Thymus (tissue), 11 donors: Measurements from ENCODE around the gene TACSTD2. TPM values are rescaled to one million over a fixed set of nuclear protein-coding genes. Genes with fewer than 3 reads are reported as not detected.
"Not testable (repeated sequence)": the region's sequence is repeated elsewhere in the genome, so short reads cannot be mapped to it uniquely, and the experiment has no call there.

ENCODE experiments used
- DNase-seq, 9 donors: peaks; one replicate each; pipeline ENCODE4 v3.0.0-alpha.2; 2013; ENCODE audit warnings: low spot score in 9 of 9, low read depth in 6 of 9, missing footprints in 1 of 9
- H3K27ac ChIP-seq, 2 donors: one replicate each; pipeline ENCODE4 v1.5.1; 2013; ENCODE audit warnings: control low read depth in 1 of 2, low read depth in 1 of 2, low read length in 1 of 2, mild to moderate bottlenecking in 1 of 2, moderate library complexity in 1 of 2
- H3K27me3 ChIP-seq, 2 donors: one replicate each; pipeline ENCODE4 v1.5.1; 2013; ENCODE audit warnings: low read length in 1 of 2; ENCODE audit not compliant: control insufficient read depth in 2 of 2, insufficient read depth in 1 of 2
- H3K36me3 ChIP-seq, 2 donors: one replicate each; pipeline ENCODE4 v1.5.1; 2013; ENCODE audit warnings: low read length in 1 of 2, mild to moderate bottlenecking in 1 of 2, moderate library complexity in 1 of 2; ENCODE audit not compliant: control insufficient read depth in 2 of 2, insufficient read depth in 2 of 2
- H3K4me1 ChIP-seq, 2 donors: one replicate each; pipeline ENCODE4 v1.5.1; 2013; ENCODE audit warnings: low read length in 2 of 2; ENCODE audit not compliant: control insufficient read depth in 2 of 2, insufficient read depth in 2 of 2
- H3K4me3 ChIP-seq, 2 donors: one replicate each; pipeline ENCODE4 v1.5.1; 2013; ENCODE audit warnings: low read length in 2 of 2, control low read depth in 1 of 2, mild to moderate bottlenecking in 1 of 2
- H3K9me3 ChIP-seq, 2 donors: one replicate each; pipeline ENCODE4 v1.5.1; 2013; ENCODE audit warnings: low read length in 1 of 2, mild to moderate bottlenecking in 1 of 2; ENCODE audit not compliant: control insufficient read depth in 2 of 2, insufficient read depth in 1 of 2
- WGBS: extraction: QIAGEN DNeasy Blood & Tissue Kit; methylation state at CpG from one replicate; pipeline ENCODE4 v1.1.7; 2013; 5-methylcytosine and 5-hydroxymethylcytosine counted together
- polyA plus RNA-seq: library from polyadenylated mRNA; stranded (reverse); fragments of 200-250 nt; gene quantifications from one replicate; pipeline ENCODE4 v1.2.3, GENCODE V29; 2013
- total RNA-seq: library from RNA; stranded (reverse); fragments of 120-200 nt; gene quantifications from one replicate; pipeline ENCODE4 v1.2.4, GENCODE V29; 2013
- donor health status: healthy.

The TACSTD2 gene
- total and polyA plus RNA-seq, 2 donors: 2.9 to 132 TPM

DNA sequence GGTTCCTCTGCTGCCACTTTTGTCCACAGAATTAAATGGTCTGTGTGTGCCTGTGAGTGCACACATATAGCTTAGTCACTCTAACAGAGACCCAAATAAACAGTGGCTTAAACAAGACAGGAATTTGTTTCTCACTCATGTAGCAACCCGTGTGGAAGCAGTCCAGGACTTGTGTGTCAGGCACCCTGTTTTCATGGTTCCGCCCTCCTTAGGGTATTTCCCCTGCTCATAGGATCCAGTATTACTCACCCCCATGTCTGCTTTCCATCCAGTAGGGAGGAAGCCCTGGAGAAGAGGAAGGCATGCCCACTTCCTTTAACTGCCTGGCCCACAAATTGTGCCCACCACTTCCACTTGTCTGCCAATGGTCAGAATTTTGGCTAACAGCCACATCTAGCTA is 41.3 kb upstream of the TACSTD2 start:
- peaks cover 0 to 15% of the 10 kb centered on the region in 2 donors for H3K4me1 ChIP-seq
- H3K27ac ChIP-seq: no peak overlapping the region
- H3K4me3 ChIP-seq: no peak overlapping the region
- no peaks in the 10 kb centered on the region for H3K36me3 ChIP-seq
- peak in 1 of 9 donors; percentile 16 for DNase-seq
- H3K27me3 ChIP-seq: no peaks in the 10 kb centered on the region
- 60% methylated on average over 2 of the region's 2 CpGs for WGBS
- H3K9me3 ChIP-seq: no peaks in the 10 kb centered on the region

DNA sequence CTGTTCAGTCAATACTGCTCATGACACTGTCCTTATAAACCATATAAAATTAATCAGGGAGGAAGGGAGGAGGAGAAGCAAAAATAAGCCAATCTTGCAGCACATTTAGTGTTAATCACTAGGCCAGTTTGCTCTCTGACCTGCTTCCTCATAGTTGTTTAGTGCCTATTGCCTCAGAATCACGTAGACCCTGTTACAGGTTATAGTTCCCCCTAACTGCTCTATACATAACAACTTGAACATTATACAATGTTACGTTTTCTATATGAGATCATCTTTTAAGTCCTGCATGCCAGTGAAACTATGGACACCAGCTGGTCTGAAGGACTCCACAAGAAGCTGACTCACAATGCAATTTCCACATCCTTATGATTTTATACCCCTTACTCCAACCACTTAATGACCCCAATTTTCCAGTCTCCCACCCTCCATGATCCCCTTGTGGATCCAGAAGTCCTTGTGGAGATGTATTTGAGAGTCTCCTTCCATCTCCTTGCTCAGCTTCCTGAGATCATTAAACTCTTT is 34.9 kb upstream of the TACSTD2 start:
- Histone ChIP-seq H3K27me3 (no peaks in the 10 kb centered on the region), H3K4me1 (no peaks in the 10 kb centered on the region), H3K4me3 (no peak overlapping the region), H3K9me3 (no peaks in the 10 kb centered on the region), H3K27ac (no peak overlapping the region), H3K36me3 (no peaks in the 10 kb centered on the region)
- 93% methylated on average over 2 of the region's 2 CpGs for WGBS
- DNase-seq: no peak

DNA sequence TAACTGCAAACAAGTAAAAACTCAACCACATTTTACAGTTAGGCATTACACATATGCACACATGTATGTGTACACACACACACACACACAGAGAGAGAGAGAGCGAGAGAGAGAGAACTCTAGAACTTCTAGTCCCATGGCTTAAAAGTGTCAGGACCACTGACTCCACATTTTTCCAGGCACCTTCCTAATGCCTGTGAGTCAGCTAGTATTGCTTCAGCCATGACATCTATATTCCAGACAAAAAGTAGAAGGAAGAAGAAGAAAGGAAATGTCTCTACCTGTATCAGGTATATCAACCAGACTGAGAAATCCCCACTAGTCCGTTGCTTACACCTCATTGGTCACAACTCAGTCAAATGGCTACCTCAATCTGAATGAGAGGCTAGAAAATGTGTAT is 31.9 kb upstream of the TACSTD2 start:
- 92% methylated on average over 2 of the region's 2 CpGs for WGBS
- DNase-seq: no peak

DNA sequence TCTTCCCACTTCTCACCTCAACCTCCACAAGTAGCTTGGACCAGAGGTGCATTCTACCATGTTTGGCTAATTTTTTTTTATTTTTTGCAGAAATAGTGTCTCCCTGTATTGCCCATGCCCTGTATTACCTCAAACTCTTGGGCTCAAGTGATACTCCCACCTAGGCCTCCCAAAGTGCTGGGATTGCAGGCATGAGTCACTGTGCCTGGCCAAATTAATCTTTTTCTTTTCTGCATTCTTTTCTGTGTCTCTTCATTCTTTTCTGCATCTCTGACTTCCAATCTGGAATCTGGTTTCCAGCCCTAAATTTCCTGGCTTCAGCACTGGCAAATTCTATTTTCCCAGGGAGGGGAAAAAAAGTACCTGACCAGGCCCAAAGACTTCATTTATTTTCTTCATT is 31.2 kb upstream of the TACSTD2 start:
- no peak for DNase-seq
- Histone ChIP-seq H3K27me3 (no peaks in the 10 kb centered on the region), H3K9me3 (no peaks in the 10 kb centered on the region), H3K4me1 (no peaks in the 10 kb centered on the region), H3K36me3 (no peaks in the 10 kb centered on the region), H3K4me3 (no peak overlapping the region), H3K27ac (no peak overlapping the region)

More for the DNA sequence above, 31.9 kb upstream of the TACSTD2 start:
- no peaks in the 10 kb centered on the region for H3K9me3 ChIP-seq
- H3K27ac ChIP-seq: no peak overlapping the region
- H3K4me3 ChIP-seq: no peak overlapping the region
- H3K36me3 ChIP-seq: no peaks in the 10 kb centered on the region
- no peaks in the 10 kb centered on the region for H3K27me3 ChIP-seq
- H3K4me1 ChIP-seq: no peaks in the 10 kb centered on the region

DNA sequence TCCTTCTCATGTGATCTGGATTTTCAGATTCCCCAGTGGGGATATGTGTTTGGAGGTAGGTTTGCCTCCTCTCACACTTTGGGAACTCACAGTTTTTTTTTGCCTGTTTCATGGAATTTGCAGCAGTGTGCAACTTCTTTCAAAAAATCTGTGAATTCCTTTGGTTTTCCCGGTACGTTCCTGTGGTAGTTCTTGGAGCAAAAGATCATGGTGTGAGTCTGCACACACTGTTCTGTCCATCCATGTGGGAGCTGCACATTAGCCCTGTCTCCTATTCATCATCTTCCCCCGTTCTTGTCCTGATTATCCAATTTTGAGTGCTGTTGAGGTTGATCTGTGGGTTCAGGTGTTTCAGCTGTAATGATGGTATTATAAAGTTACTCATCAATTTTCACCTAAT is 30.3 kb upstream of the TACSTD2 start:
- H3K9me3 ChIP-seq: no peaks in the 10 kb centered on the region
- H3K27ac ChIP-seq: no peak overlapping the region
- H3K4me1 ChIP-seq: no peaks in the 10 kb centered on the region
- no peak overlapping the region for H3K4me3 ChIP-seq
- DNase-seq: no peak
- H3K36me3 ChIP-seq: no peaks in the 10 kb centered on the region
- 94% methylated on average over 3 of the region's 3 CpGs for WGBS
- H3K27me3 ChIP-seq: no peaks in the 10 kb centered on the region

DNA sequence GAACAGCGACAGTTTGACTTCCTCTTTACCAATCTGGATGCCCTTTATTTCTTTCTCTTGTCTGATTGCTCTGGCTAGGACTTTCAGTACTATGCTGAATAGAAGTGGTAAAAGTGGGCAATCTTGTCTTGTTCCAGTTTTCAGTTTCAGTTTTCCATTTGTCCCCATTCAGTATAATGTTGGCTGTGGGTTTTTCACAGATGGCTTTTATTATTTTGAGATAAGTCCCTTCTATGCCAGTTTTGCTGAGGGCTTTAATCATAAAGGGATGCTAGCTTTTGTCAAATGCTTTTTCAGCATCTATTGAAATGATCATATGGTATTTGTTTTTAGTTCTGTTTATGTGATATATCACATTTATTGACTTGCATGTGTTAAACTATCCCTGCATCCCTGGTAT is 24.9 kb upstream of the TACSTD2 start:
- H3K4me1 ChIP-seq, H3K36me3 ChIP-seq, H3K27ac ChIP-seq, H3K4me3 ChIP-seq, H3K27me3 ChIP-seq, DNase-seq, H3K9me3 ChIP-seq: not testable (repeated sequence)
- WGBS: 96% methylated on average over 1 of the region's 1 CpG

DNA sequence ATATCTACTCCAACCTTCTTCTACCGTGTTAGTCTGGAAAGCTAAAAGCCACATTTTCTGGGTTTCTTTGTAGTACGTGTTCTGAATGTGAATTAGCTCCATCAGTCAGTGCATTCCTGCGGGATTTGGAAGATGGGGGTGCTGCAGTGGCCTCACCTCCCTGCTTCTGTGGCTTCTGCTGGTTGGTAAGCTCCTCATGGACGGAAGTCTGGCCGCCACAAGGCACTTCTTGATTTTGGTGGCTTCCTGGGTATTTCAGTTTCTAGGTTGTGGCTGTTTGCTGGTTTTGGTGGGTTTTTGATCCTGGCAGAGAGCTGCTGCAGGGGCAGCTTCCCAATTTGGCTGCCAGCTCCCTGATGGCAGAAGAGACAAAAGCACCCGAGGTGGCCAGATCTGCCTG is 20.9 kb upstream of the TACSTD2 start:
- no peak for DNase-seq
- no peaks in the 10 kb centered on the region for H3K4me1 ChIP-seq
- 28% methylated on average over 6 of the region's 6 CpGs for WGBS

DNA sequence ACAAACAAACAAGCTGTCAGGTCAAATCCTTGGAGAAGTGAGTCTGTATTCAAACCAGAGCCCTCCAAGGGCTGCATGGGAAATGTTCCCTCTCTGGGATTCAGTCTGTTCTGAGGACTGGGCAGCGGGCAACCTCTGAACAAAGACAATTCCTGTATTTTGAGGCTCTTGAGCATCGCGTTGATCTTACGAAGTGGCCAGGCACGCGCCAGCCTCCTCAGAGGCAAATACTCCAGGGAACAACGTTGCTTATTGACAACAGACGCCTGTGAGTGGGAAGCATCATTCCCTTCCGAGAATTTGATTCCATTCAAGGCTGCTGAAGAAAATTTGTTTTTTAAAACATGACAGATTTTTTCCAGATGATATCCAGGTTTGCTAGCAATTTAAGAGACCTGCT is 20.0 kb upstream of the TACSTD2 start:
- Histone ChIP-seq H3K4me1 (no peaks in the 10 kb centered on the region), H3K36me3 (no peaks in the 10 kb centered on the region), H3K27me3 (no peaks in the 10 kb centered on the region), H3K4me3 (no peak overlapping the region), H3K27ac (no peak overlapping the region), H3K9me3 (no peaks in the 10 kb centered on the region)
- DNase-seq: no peak
- 89% methylated on average over 9 of the region's 9 CpGs for WGBS

More for the DNA sequence above, 20.9 kb upstream of the TACSTD2 start:
- Histone ChIP-seq H3K27ac (no peak overlapping the region), H3K9me3 (no peaks in the 10 kb centered on the region), H3K36me3 (no peaks in the 10 kb centered on the region), H3K27me3 (no peaks in the 10 kb centered on the region), H3K4me3 (no peak overlapping the region)

DNA sequence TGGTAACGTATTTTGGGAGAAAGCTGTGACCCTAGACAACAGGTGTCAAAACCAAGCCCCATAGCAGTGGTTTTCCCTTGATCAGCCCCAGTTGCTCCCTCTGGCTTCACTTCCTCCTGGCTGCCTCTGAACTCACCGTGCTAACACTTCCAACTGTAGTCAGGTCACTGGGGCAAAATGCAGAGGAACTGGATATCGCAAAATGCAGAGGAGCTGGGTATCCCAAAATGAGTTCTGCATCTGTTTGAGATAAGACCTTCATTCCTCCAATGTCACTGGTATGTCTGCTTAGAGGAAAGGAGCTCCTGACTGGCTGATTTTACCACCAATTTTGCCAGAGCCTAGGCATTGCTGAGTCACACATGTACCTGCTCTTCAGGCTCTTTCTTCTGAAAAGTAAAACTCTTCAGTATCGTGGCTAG is 19.6 kb upstream of the TACSTD2 start:
- no peaks in the 10 kb centered on the region for H3K27me3 ChIP-seq
- H3K4me3 ChIP-seq: no peak overlapping the region
- WGBS: 27% methylated on average over 4 of the region's 4 CpGs
- H3K36me3 ChIP-seq: no peaks in the 10 kb centered on the region
- no peak overlapping the region for H3K27ac ChIP-seq
- DNase-seq: no peak
- no peaks in the 10 kb centered on the region for H3K4me1 ChIP-seq
- H3K9me3 ChIP-seq: no peaks in the 10 kb centered on the region

DNA sequence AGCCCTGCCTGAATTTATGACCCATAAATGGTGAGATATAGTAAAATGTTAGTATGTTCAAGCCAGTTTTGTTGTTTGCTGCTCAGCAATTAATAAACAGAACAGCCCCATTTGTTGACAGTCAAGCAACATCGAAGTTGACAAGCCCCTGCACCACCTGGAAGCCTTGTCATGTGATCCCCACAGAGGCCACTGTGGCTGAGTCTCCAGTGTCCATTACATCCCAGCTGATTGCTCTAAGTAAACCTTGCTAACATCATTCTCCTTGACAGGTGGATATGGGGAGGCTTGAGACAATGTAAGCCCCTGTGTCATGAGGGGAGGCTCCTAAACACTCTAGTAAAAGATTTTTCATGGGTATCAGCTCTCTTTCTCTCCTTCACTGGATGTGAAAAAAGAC is 17.5 kb upstream of the TACSTD2 start:
- Histone ChIP-seq H3K27me3 (no peaks in the 10 kb centered on the region), H3K4me1 (no peaks in the 10 kb centered on the region), H3K4me3 (no peak overlapping the region), H3K9me3 (no peaks in the 10 kb centered on the region), H3K36me3 (no peaks in the 10 kb centered on the region), H3K27ac (no peak overlapping the region)
- WGBS: 85% methylated on average over 1 of the region's 1 CpG
- DNase-seq: no peak
